ENCODE data around the gene TMEM158. TPM values are rescaled to one million over a fixed set of nuclear protein-coding genes. Genes with fewer than 3 reads are reported as not detected.

TMEM158 gene
- total and polyA plus RNA-seq, 11 donors: 0.31 to 3.3 (median 0.58) TPM

GRCh38 chr3:45207446-45207845 lies 18.6 kb downstream of the TMEM158 start:
- DNase-seq (no peak), ATAC-seq (no peak)
- intact Hi-C loops (cut with DNase I): loop anchor here in 1 of 10 donors (5.0 kb wide), 1 partner anchor 150 kb away; no protein-coding TSS in a partner anchor
- Histone ChIP-seq H3K36me3 (no peaks in the 10 kb centered on the region), H3K9me3 (no peaks in the 10 kb centered on the region), H3K4me3 (no peak overlapping the region), H3K27ac (no peak overlapping the region), H3K27me3 (peaks cover 0 to 2% (median 0%) of the 10 kb centered on the region in 9 donors), H3K4me1 (peaks cover 0 to 9% (median 0%) of the 10 kb centered on the region in 12 donors)
- WGBS, 4 donors: 77 to 84% (median 80%) methylated on average over 4 of the region's 4 CpGs
- TF ChIP-seq CTCF (IDR thresholded peaks at IDR 0.05): no peak
- TF ChIP-seq POLR2A (IDR thresholded peaks at IDR 0.05): no peak

- peaks cover 0 to 7% (median 0%) of the 10 kb centered on the region in 9 donors for H3K27me3 ChIP-seq
- TF ChIP-seq CTCF (IDR thresholded peaks at IDR 0.05) (no peak), POLR2A (IDR thresholded peaks at IDR 0.05) (no peak)
- intact Hi-C loops (cut with DNase I): loop anchor here in 1 of 10 donors (5.0 kb wide), 1 partner anchor 148 kb away; no protein-coding TSS in a partner anchor
- H3K9me3 ChIP-seq: no peaks in the 10 kb centered on the region
- no peak overlapping the region for H3K4me3 ChIP-seq
- peaks cover 0 to 4% (median 0%) of the 10 kb centered on the region in 12 donors for H3K4me1 ChIP-seq
- H3K27ac ChIP-seq: no peak overlapping the region
- H3K36me3 ChIP-seq: no peaks in the 10 kb centered on the region
- DNase-seq (no peak), ATAC-seq (no peak)
These were observed 21.0 kb downstream of the TMEM158 start for GRCh38 chr3:45205126-45205525.

DNA sequence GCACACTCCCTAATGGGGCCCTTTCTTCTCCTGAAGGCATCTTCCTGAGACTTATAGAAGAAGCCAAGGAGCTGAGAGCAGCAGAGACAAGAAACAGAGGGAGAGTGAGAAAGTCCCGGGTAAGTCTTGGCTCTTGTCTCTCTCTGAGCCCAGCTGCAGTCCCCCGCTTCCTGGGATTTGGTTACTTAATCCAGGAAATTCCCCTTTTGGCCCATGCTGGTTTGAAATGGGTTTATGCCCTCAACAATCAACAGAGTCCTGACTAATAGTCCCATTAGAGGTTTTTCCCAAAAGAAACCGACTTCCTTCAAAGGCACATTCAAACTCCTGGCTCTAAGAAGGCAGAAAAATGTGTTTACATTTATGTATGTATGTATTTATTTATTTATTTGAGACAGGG lies 22.0 kb downstream of the TMEM158 start:
- Histone ChIP-seq H3K9me3 (no peaks in the 10 kb centered on the region), H3K36me3 (no peaks in the 10 kb centered on the region), H3K4me1 (peaks cover 0 to 4% (median 0%) of the 10 kb centered on the region in 12 donors), H3K4me3 (no peak overlapping the region), H3K27me3 (peaks cover 0 to 8% (median 0%) of the 10 kb centered on the region in 9 donors), H3K27ac (no peak overlapping the region)
- no peak for ATAC-seq
- TF ChIP-seq POLR2A (IDR thresholded peaks at IDR 0.05) (no peak), CTCF (IDR thresholded peaks at IDR 0.05) (no peak)
- intact Hi-C loops (cut with DNase I): no loop called here
- WGBS, 4 donors: 37 to 54% (median 45%) methylated on average over 3 of the region's 3 CpGs
- no peak for DNase-seq

DNA sequence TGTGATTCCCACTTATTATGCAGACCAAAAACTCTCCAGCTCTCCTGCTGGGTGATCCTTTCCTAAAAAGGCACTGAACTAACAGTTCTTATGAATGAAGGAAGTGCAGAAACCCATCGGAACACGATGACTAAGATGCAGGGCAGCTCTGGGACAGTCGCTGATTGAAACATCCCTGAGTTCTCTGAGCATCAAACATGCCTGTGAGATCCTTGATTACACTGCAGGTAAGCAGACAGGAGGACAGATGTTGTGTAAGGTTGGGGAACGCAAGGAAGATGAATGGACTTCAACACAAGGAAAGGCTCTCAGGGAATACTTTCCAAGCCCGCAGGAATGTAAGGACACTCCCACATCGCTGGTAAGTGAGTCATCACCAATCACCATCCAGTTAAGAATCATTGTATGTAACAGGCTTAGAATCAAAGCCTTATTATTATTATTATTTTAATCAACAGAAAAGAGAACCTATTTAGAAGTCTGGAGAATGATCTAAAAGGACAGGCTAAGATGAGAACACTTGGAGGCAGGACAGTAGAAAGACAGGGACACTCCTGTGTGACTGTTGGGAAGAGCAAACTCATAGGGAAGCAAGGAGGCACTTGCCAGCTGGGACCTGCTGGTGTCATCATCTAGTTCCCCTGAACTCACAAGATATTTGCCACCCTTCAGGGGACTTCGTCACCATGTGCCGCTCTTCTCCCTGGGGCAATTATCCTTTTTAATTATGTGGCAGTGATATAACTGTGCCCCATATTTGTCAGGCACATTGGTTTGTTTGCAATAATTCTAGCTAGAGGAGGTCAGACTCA lies 26.0 kb downstream of the TMEM158 start:
- TF ChIP-seq POLR2A (IDR thresholded peaks at IDR 0.05) (no peak), CTCF (IDR thresholded peaks at IDR 0.05) (no peak)
- no peak overlapping the region for H3K27ac ChIP-seq
- no peaks in the 10 kb centered on the region for H3K36me3 ChIP-seq
- no peaks in the 10 kb centered on the region for H3K4me1 ChIP-seq
- intact Hi-C loops (cut with DNase I): loop anchor here in 1 of 10 donors (5.0 kb wide), 1 partner anchor 148 kb away; no protein-coding TSS in a partner anchor
- no peaks in the 10 kb centered on the region for H3K9me3 ChIP-seq
- peak in 1 of 4 donors; percentile 38 for ATAC-seq
- peaks cover 0 to 8% (median 0%) of the 10 kb centered on the region in 9 donors for H3K27me3 ChIP-seq
- 60 to 81% (median 72%) methylated on average over 8 of the region's 8 CpGs for WGBS, 4 donors
- no peak for DNase-seq
- H3K4me3 ChIP-seq: no peak overlapping the region

Data from heart left ventricle (tissue), 16 donors.